Measurements from ENCODE around the gene KATNB1. TPM values are rescaled to one million over a fixed set of nuclear protein-coding genes. Genes with fewer than 3 reads are reported as not detected.

The KATNB1 gene
- total and polyA plus RNA-seq, 2 of the 8 experiments (the other 6 are each of a cell fraction or from before 2014, with no cell fraction given): 50.2 to 60.4 TPM

DNA sequence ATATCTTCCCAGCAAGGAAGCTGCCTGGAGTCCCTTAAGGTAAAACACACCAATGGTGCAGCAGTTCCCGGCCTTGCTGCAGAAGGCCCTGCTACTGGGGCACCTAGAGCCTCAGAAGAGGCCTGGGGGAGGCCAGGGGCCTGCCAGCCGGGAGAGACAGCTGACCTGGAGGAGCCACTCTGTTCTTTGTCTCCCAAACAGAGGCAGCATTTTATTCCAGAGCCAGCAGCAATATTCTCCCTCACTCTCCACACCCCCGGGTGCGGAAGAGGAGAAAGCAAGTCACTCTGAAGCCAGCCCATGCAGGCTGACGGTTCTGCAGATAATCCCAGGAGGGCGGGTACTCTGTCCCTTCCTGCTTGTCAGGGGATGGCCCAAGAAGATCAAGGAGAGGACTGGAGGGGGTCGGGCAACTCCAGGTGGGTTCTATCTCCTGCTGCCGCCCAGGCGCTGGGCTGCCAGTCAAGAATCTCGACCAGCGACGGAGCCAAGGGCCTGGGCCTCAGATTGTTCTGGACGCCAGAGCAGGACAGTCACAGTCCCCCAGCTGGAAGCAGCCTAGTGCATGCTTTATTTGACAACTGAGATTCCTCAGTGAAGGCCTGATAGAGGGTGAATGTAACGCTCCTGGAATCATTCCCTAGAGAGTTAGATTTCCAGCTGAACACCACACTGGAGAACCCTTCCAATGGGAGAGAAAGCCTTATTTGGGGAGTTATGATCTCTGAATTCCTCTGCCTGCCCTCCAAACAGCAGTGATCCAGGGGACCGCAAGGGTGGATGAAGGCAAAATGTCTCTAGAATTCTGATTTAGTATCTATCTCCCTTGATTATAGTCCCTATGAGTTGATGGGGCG lies 67.8 kb downstream of the KATNB1 start:
- Histone ChIP-seq H3K79me2 (ENCODE audit: control insufficient read depth in 1 of 2, insufficient read depth in 2 of 2, low read length in 2 of 2) (no peaks in the 10 kb centered on the region), H4K5ac (ENCODE audit: insufficient read length, low read depth, low read length) (peak overlapping the region; percentile 57), H4K20me1 (replicated peaks in 1 of 2; ENCODE audit: control insufficient read depth in 1 of 2, insufficient read depth in 2 of 2, low read length in 2 of 2) (peaks cover 0 to 1% of the 10 kb centered on the region in 2 experiments), H2BK120ac (replicated peaks; ENCODE audit: low read depth, low read length) (no peak overlapping the region), H2BK12ac (ENCODE audit: low read depth, low read length) (peak overlapping the region; percentile 100; the same call in 1 of the 2 replicates), H4K8ac (ENCODE audit: extremely low read depth, insufficient read depth, low read length) (peak overlapping the region; percentile 79; the same call in 1 of the 2 replicates), H2AK5ac (ENCODE audit: low read depth, low read length) (no peak overlapping the region), H2AFZ (ENCODE audit: low read length) (peak overlapping the region; percentile 82), H3K18ac (ENCODE audit: extremely low read depth, low read length) (no peak overlapping the region; the same call in 1 of the 2 replicates), H2BK5ac (ENCODE audit: low read depth, low read length) (peak overlapping the region; percentile 88; the same call in 1 of the 2 replicates), H3K27me3 (replicated peaks in 1 of 4; ENCODE audit: control insufficient read depth in 3 of 4, extremely low read depth in 1 of 4, insufficient read depth in 3 of 4, low read length in 3 of 4) (peaks cover 0 to 29% (median 23%) of the 10 kb centered on the region in 4 experiments; a peak in 6 of 7 replicates), H4K91ac (replicated peaks; ENCODE audit: insufficient read length, low read length) (peak overlapping the region; percentile 94), H3K9ac (replicated peaks in 1 of 4; ENCODE audit: extremely low read depth in 1 of 4, low read depth in 3 of 4, low read length in 3 of 4) (no peak overlapping the region), H3K4me3 (ENCODE audit: extremely low read depth in 1 of 4, insufficient read depth in 2 of 4, low read depth in 3 of 4, low read length in 4 of 4) (peak overlapping the region; percentile 51 to 60 (median 59); a peak in 4 of 8 replicates), H3K56ac (replicated peaks; ENCODE audit: insufficient read length, low read depth, low read length) (no peak overlapping the region), H3K4me2 (ENCODE audit: insufficient read depth in 1 of 2, low read depth in 2 of 2, low read length in 2 of 2) (peak overlapping the region; percentile 82 to 84; a peak in 3 of 4 replicates), H3K9me3 (ENCODE audit: insufficient read depth in 2 of 2, low read depth in 1 of 2, low read length in 1 of 2) (no peaks in the 10 kb centered on the region), H3K79me1 (ENCODE audit: low read depth, low read length) (no peaks in the 10 kb centered on the region; the same call in 1 of the 2 replicates), H3K14ac (ENCODE audit: insufficient read length) (no peak overlapping the region), H3K27ac (ENCODE audit: low read depth, low read length) (no peak overlapping the region), H2BK15ac (ENCODE audit: low read length) (peak overlapping the region; percentile 99; the same call in 1 of the 2 replicates), H3K23ac (ENCODE audit: insufficient read length) (no peak overlapping the region), H3K36me3 (ENCODE audit: control insufficient read depth in 2 of 4, insufficient read depth in 4 of 4, low read length in 3 of 4) (no peaks in the 10 kb centered on the region), H3K4ac (replicated peaks; ENCODE audit: insufficient read length, low read depth, low read length) (no peak overlapping the region), H3K4me1 (replicated peaks in 1 of 4; ENCODE audit: control insufficient read depth in 3 of 4, insufficient read depth in 4 of 4, low read length in 3 of 4) (peaks cover 0 to 30% (median 22%) of the 10 kb centered on the region in 4 experiments; a peak in 6 of 7 replicates), H3K23me2 (ENCODE audit: low read depth, low read length) (peaks cover 13% of the 10 kb centered on the region), H2BK20ac (ENCODE audit: low read length) (peak overlapping the region; percentile 90)
- 53% methylated on average over 16 of the region's 16 CpGs; no CpG with 5 or more reads in 1 of the 2 experiments for WGBS, 2 experiments (ENCODE audit: extremely low coverage in 1 of 2, insufficient coverage in 1 of 2, insufficient read length in 1 of 2, insufficient replicate concordance in 2 of 2, low coverage in 1 of 2, low lambda C conversion rate in 2 of 2, missing lambda C conversion rate in 1 of 2)
- CTCF ChIA-PET (ENCODE audit: partially characterized antibody): interaction anchor here (0.5 to 15.2 kb wide), 8 partner anchors 8 to 180 kb away, joined by 3 to 279 read pairs (median 4); no protein-coding TSS in a partner anchor
- no peak for FAIRE-seq
- POLR2A ChIA-PET (ENCODE audit: partially characterized antibody): interaction anchor here (1.1 to 1.6 kb wide), 3 partner anchors 8 to 35 kb away, joined by 3 to 4 read pairs (median 4); no protein-coding TSS in a partner anchor
- DNase-seq (ENCODE audit: low read depth in 1 of 2, low spot score in 2 of 2): peak in 1 of 2 experiments; percentile 62
- no peak for TF ChIP-seq CTBP2 (IDR thresholded peaks at IDR 0.05; ENCODE audit: borderline replicate concordance, insufficient read depth, insufficient read length, low read length)
- TF ChIP-seq POLR2AphosphoS5 (IDR thresholded peaks at IDR 0.05; ENCODE audit: low read depth, low read length): no peak
- no peak for TF ChIP-seq MAFK (IDR thresholded peaks at IDR 0.05; ENCODE audit: low read depth, low read length)
- TF ChIP-seq POLR2A (IDR thresholded peaks at IDR 0.05; ENCODE audit: control extremely low read depth in 1 of 2, low read depth in 2 of 2, low read length in 2 of 2): no peak
- no peak for TF ChIP-seq SP4 (IDR thresholded peaks at IDR 0.05; ENCODE audit: low read length)
- no peak for TF ChIP-seq SRF (IDR thresholded peaks at IDR 0.05; ENCODE audit: low read depth, low read length)
- no peak for TF ChIP-seq ASH2L (IDR thresholded peaks at IDR 0.05; ENCODE audit: low read length)
- TF ChIP-seq CEBPB (IDR thresholded peaks at IDR 0.05; ENCODE audit: low read depth, low read length): no peak
- no peak for TF ChIP-seq RXRA (IDR thresholded peaks at IDR 0.05; ENCODE audit: insufficient read depth, low read depth, low read length)
- no peak for TF ChIP-seq NRF1 (IDR thresholded peaks at IDR 0.05; ENCODE audit: low read depth, low read length)
- TF ChIP-seq CHD1 (IDR thresholded peaks at IDR 0.05; ENCODE audit: low read depth, low read length): no peak
- TF ChIP-seq SIX5 (IDR thresholded peaks at IDR 0.05; ENCODE audit: low read depth, low read length): no peak
- TF ChIP-seq CREB1 (IDR thresholded peaks at IDR 0.05): no peak

Data from H1 (cell line).